Measurements from ENCODE around the gene GOLIM4.

Gene GOLIM4

DNA sequence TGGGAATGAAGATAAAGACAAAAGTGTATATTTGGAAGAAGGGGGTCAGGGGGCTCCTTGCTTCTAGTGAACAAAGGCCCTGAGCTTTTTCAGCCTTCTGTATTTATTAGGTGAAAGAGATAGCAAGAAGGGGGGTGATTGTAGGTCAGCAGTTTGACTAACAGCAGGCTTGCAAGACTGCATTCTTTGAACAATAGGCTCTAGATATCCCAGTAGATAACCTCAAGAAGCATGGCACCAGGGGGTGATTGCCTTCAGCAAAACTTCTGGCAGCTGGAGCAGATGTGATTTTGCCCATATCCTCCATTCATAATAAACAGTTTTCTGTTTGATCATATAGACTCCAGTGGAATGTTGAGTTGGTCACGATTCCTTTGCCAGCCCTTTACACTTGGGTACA lies 31.7 kb upstream of the GOLIM4 start:
- no peak overlapping the region for H3K4me3 ChIP-seq (ENCODE audit: low read depth, low read length)
- DNase-seq (ENCODE audit: low read depth, low spot score): no peak
- in situ Hi-C loops (cut with HindIII; ENCODE audit: low sequenced_read_pairs): no loop called here
- no peak for TF ChIP-seq CTCF (IDR thresholded peaks at IDR 0.05; ENCODE audit: low read depth, low read length)

DNA sequence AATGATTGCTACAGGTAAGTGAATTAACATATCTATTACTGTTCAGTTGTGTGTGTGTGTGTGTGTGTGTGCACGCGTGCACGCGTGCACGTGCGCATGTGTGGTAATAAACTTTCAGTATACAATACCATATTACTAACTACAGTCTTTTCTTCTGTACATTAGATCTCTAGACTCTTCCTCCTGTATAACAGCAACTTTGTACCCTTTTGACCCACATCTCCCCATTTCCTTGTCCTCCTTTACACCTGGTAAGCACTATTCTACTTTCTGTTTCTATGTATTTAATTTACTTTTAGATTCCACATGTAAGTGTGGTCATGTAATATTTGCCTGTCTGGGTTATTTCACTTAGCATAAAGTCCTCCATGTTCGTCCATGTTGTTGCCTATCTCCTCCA lies 29.1 kb upstream of the GOLIM4 start:
- in situ Hi-C loops (cut with HindIII; ENCODE audit: low sequenced_read_pairs): no loop called here
- TF ChIP-seq CTCF (IDR thresholded peaks at IDR 0.05; ENCODE audit: low read depth, low read length): no peak
- no peak overlapping the region for H3K4me3 ChIP-seq (ENCODE audit: low read depth, low read length)
- DNase-seq (ENCODE audit: low read depth, low spot score): no peak

GRCh38 chr3:168124291-168124690 lies 28.6 kb upstream of the GOLIM4 start:
- no peak overlapping the region for H3K4me3 ChIP-seq (ENCODE audit: low read depth, low read length)
- DNase-seq (ENCODE audit: low read depth, low spot score): no peak
- no peak for TF ChIP-seq CTCF (IDR thresholded peaks at IDR 0.05; ENCODE audit: low read depth, low read length)
- in situ Hi-C loops (cut with HindIII; ENCODE audit: low sequenced_read_pairs): no loop called here

DNA sequence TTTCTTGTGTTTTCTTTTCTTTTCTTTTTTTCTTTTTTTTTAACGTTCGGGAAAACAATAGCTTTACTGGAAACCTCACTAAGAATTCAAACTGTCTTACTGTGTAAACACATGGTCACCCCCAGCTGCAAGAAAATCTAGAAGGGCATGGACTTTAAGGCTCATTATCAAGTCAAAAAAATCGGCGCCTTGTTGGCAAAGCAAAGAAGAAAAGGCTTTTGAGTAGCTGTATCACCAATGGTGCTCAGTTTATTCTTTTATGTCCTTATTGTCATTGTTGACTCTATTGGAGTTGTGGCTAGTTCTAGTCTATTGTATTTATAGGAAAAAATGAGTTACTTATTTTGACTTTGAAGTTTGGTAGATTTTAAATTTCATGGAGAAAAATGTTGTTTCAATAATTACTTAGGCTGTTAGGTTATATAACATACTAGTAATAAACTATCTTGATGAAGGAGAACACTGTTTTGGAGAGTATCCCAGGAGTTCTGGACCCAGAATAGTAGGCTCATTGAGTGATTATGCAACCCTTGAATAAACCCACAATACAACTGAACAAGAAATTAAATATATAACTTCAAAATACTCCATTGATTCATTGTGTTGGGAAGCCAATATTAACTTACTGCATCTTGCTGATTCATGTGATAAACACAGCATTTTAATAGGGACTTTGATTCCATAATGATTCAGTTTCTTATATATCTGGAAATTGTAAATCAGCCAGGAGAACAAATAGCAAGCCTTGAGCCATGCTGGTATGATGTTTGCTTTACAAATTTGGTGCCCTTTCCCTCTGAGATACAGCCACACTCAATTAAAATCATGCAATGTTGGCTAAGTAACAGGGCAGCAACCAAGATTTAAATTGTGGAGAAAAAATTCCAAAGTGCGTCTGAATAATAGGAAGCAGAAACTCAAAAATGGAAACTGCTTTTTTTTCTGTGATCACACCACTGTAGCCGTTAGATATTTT lies 27.8 kb upstream of the GOLIM4 start:
- in situ Hi-C loops (cut with HindIII; ENCODE audit: low sequenced_read_pairs): no loop called here
- H3K4me3 ChIP-seq (ENCODE audit: low read depth, low read length): no peak overlapping the region
- DNase-seq (ENCODE audit: low read depth, low spot score): peak; percentile 36
- TF ChIP-seq CTCF (IDR thresholded peaks at IDR 0.05; ENCODE audit: low read depth, low read length): no peak

- no peak for TF ChIP-seq CTCF (IDR thresholded peaks at IDR 0.05; ENCODE audit: low read depth, low read length)
- DNase-seq (ENCODE audit: low read depth, low spot score): peak; percentile 44
- no peak overlapping the region for H3K4me3 ChIP-seq (ENCODE audit: low read depth, low read length)
- in situ Hi-C loops (cut with HindIII; ENCODE audit: low sequenced_read_pairs): no loop called here
These were observed 25.7 kb upstream of the GOLIM4 start for GRCh38 chr3:168121184-168122017.

DNA sequence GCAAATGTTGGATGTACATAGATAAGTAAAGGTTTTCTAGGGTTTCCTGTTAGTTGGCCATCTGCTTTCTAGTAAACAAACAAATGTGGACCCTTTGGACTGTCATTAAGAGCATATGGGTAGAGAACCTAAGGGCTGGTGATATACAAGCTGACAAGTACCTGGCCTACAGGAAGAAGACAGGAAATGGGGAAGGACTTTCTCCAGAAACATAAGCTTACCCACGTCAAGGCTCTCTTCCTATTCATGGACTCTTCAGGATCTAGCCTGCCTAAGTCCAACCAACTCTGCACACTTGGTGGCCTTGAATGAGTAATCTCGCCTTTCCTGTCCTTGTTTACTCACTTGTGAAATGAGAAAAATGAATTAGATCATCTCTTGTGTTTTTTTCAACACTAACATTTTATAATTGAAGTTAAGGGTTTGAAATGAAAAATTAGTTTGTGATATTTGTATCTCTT lies 22.2 kb upstream of the GOLIM4 start:
- DNase-seq (ENCODE audit: low read depth, low spot score): peak; percentile 51
- no peak overlapping the region for H3K4me3 ChIP-seq (ENCODE audit: low read depth, low read length)
- no peak for TF ChIP-seq CTCF (IDR thresholded peaks at IDR 0.05; ENCODE audit: low read depth, low read length)
- in situ Hi-C loops (cut with HindIII; ENCODE audit: low sequenced_read_pairs): no loop called here
